PC-3 (cell line): ENCODE measurements around the gene PHC3.

ENCODE experiments used
- EZH2 ChIP-seq: fragments of 300-600 bp; sonication (generic); IDR thresholded peaks from one replicate; pipeline ENCODE4 v1.6.1; 2017; ENCODE audit warnings: antibody characterized with exemption, mild to moderate bottlenecking, low read length; ENCODE audit not compliant: unreplicated experiment
- EZH2phosphoT487 ChIP-seq: fragments of 300-600 bp; sonication (generic); IDR thresholded peaks from 2 replicates; pipeline ENCODE4 v1.6.1; 2018; ENCODE audit warnings: mild to moderate bottlenecking, antibody characterized with exemption, low read length, borderline replicate concordance
- TF ChIP-seq, protein P1 (sequence below): fragments of 300-600 bp; sonication (generic); conservative IDR thresholded peaks from 2 replicates; pipeline ENCODE4 v1.5.1; 2017; ENCODE audit warnings: antibody characterized with exemption, low read depth, mild to moderate bottlenecking, low read length

DNA sequence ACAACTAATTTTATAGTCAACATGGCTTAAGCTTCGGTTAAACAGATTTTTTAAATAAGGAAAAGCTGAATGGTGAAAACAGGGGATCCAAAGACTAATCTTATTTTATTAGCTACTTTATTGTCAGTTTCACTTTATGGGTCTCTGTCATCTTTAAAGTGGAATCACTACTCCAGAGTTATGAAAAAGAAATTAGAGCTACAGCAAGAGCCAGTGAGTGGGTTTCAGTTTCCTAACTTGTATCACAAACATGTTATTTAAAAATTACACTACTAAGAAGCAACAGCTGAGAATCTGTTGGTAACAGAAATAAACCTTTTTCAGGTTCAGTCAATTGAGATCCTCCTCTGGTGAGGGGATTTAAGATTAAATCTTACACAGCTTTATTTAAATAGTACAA, 10.0 kb downstream of the PHC3 start:
- no peak for TF ChIP-seq EZH2
- TF ChIP-seq, protein P1, sequence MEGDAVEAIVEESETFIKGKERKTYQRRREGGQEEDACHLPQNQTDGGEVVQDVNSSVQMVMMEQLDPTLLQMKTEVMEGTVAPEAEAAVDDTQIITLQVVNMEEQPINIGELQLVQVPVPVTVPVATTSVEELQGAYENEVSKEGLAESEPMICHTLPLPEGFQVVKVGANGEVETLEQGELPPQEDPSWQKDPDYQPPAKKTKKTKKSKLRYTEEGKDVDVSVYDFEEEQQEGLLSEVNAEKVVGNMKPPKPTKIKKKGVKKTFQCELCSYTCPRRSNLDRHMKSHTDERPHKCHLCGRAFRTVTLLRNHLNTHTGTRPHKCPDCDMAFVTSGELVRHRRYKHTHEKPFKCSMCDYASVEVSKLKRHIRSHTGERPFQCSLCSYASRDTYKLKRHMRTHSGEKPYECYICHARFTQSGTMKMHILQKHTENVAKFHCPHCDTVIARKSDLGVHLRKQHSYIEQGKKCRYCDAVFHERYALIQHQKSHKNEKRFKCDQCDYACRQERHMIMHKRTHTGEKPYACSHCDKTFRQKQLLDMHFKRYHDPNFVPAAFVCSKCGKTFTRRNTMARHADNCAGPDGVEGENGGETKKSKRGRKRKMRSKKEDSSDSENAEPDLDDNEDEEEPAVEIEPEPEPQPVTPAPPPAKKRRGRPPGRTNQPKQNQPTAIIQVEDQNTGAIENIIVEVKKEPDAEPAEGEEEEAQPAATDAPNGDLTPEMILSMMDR = no peak
- no peak for TF ChIP-seq EZH2phosphoT487
